Neural progenitor cell (in vitro differentiated cells): ENCODE data around the gene GTF2F2. TPM values are rescaled to one million over a fixed set of nuclear protein-coding genes. Genes with fewer than 3 reads are reported as not detected.

Source experiments
- DNase-seq: peaks from one replicate; pipeline ENCODE4 v3.0.0-alpha.2; 2016; ENCODE audit warnings: low spot score
- H2AFZ ChIP-seq: fragments of 200-600 bp; sonication (generic); replicated peaks from 2 replicates; pipeline ENCODE4 v1.6.1; 2016; ENCODE audit warnings: antibody characterized with exemption
- H3F3A ChIP-seq: fragments of 200-600 bp; sonication (generic); 2 replicates; pipeline ENCODE4 v1.6.1; 2016; ENCODE audit warnings: antibody characterized with exemption, low read depth
- H3K27ac ChIP-seq: fragments of 200-600 bp; sonication (generic); 2 replicates; pipeline ENCODE4 v1.5.1; 2016; ENCODE audit warnings: mild to moderate bottlenecking
- H3K27me3 ChIP-seq: fragments of 200-600 bp; sonication (generic); 2 replicates; pipeline ENCODE4 v1.6.1; 2016; ENCODE audit warnings: mild to moderate bottlenecking, moderate library complexity
- H3K36me3 ChIP-seq: fragments of 200-600 bp; sonication (generic); 2 replicates; pipeline ENCODE4 v1.5.1; 2016
- H3K4me1 ChIP-seq: fragments of 200-600 bp; sonication (generic); 2 replicates; pipeline ENCODE4 v1.6.1; 2016; ENCODE audit warnings: mixed run types
- H3K4me2 ChIP-seq: fragments of 200-600 bp; sonication (generic); 2 replicates; pipeline ENCODE4 v1.6.1; 2016
- H3K4me3 ChIP-seq: fragments of 200-600 bp; sonication (generic); 2 replicates; pipeline ENCODE4 v1.5.1; 2016
- H3K79me2 ChIP-seq: fragments of 200-600 bp; sonication (generic); 2 replicates; pipeline ENCODE4 v1.6.1; 2016; ENCODE audit warnings: low read depth
- H3K9ac ChIP-seq: fragments of 200-600 bp; sonication (generic); 2 replicates; pipeline ENCODE4 v1.6.1; 2016
- H3K9me3 ChIP-seq: fragments of 200-600 bp; sonication (generic); 2 replicates; pipeline ENCODE4 v1.5.1; 2016; ENCODE audit warnings: low read depth
- H4K20me1 ChIP-seq: fragments of 200-600 bp; sonication (generic); 2 replicates; pipeline ENCODE4 v1.6.1; 2016; ENCODE audit warnings: low read depth
- H3K27ac Mint-ChIP-seq: 3 replicates; pipeline ENCODE4 v1.8.0; 2021; ENCODE audit warnings: mixed read lengths
- H3K27me3 Mint-ChIP-seq: 2 replicates; pipeline ENCODE4 v1.8.0; 2022; ENCODE audit warnings: low read depth, mild to moderate bottlenecking, inconsistent platforms, moderate library complexity, mixed read lengths; ENCODE audit not compliant: insufficient read depth
- H3K36me3 Mint-ChIP-seq: 3 replicates; pipeline ENCODE4 v1.8.0; 2021; ENCODE audit warnings: mixed read lengths
- H3K4me1 Mint-ChIP-seq: 3 replicates; pipeline ENCODE4 v1.8.0; 2021; ENCODE audit warnings: mixed read lengths
- H3K4me3 Mint-ChIP-seq: 3 replicates; pipeline ENCODE4 v1.8.0; 2021; ENCODE audit warnings: mild to moderate bottlenecking, moderate library complexity, mixed read lengths
- H3K9me3 Mint-ChIP-seq: 3 replicates; pipeline ENCODE4 v1.8.0; 2020; ENCODE audit warnings: mixed read lengths
- CTCF ChIP-seq: fragments of 200-600 bp; sonication (generic); IDR thresholded peaks from 2 replicates; pipeline ENCODE4 v1.5.1; 2017; ENCODE audit warnings: antibody characterized with exemption, mild to moderate bottlenecking
- EZH2 ChIP-seq: fragments of 200-600 bp; sonication (generic); IDR thresholded peaks from 2 replicates; pipeline ENCODE4 v1.6.1; 2017; ENCODE audit warnings: antibody characterized with exemption, mild to moderate bottlenecking, moderate library complexity
- EZH2phosphoT487 ChIP-seq: fragments of 200-600 bp; sonication (generic); IDR thresholded peaks from 2 replicates; pipeline ENCODE4 v1.6.1; 2017; ENCODE audit warnings: antibody characterized with exemption
- total RNA-seq: library from RNA; depleted of rRNA; stranded (reverse); fragments of >200 nt; gene quantifications from 2 replicates; pipeline ENCODE4 v1.2.3, GENCODE V29; 2015; ENCODE audit warnings: low replicate concordance

GTF2F2 gene
- total RNA-seq, 1 donor from 2014 or later = 54.1 TPM

DNA sequence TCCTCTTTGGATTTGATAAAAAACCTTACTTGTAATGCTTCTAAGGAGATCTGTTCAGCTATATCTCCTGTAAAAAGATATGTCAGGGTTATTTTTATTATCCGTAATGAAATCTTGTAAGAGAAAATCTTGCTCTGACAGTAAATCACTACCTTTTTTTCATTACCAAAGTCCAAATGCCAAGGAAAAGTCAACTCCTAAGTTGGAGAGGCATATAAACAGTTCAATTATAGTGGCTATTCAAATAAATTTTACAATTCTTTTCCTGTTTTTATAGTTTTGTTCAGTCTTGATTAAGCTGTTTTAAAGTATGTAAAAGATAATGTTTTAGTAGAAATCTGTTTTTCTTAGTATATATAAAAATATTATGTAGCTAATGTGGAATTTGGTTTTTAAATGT is 71.6 kb downstream of the GTF2F2 start:
- no peak for DNase-seq
- H3K27me3 ChIP-seq = no peaks in the 10 kb centered on the region
- no peaks in the 10 kb centered on the region for H3K27me3 Mint-ChIP-seq

GRCh38 chr13:45194081-45194939 is 74.0 kb downstream of the GTF2F2 start:
- no peaks in the 10 kb centered on the region for H3K36me3 ChIP-seq
- Mint-ChIP-seq H3K36me3 (no peaks in the 10 kb centered on the region), H3K27me3 (no peaks in the 10 kb centered on the region), H3K9me3 (no peaks in the 10 kb centered on the region), H3K27ac (no peak overlapping the region), H3K4me3 (no peak overlapping the region), H3K4me1 (peaks cover 3% of the 10 kb centered on the region)
- TF ChIP-seq EZH2 (no peak), CTCF (peak; percentile 46), EZH2phosphoT487 (no peak)
- H3K9ac ChIP-seq = no peak overlapping the region
- H2AFZ ChIP-seq = no peak overlapping the region
- peaks cover 11% of the 10 kb centered on the region for H4K20me1 ChIP-seq
- H3K27ac ChIP-seq = no peak overlapping the region
- no peaks in the 10 kb centered on the region for H3K9me3 ChIP-seq
- peak; percentile 49 for DNase-seq
- peaks cover 17% of the 10 kb centered on the region for H3K4me1 ChIP-seq
- H3K79me2 ChIP-seq = no peaks in the 10 kb centered on the region
- no peaks in the 10 kb centered on the region for H3K27me3 ChIP-seq
- H3K4me3 ChIP-seq = no peak overlapping the region
- H3K4me2 ChIP-seq = no peak overlapping the region
- peaks cover 10% of the 10 kb centered on the region for H3F3A ChIP-seq

More for the DNA sequence above, 71.6 kb downstream of the GTF2F2 start:
- TF ChIP-seq EZH2phosphoT487 (no peak), EZH2 (no peak), CTCF (no peak)
- Histone ChIP-seq H3K27ac (no peak overlapping the region), H3K79me2 (no peaks in the 10 kb centered on the region), H3K9me3 (no peaks in the 10 kb centered on the region), H4K20me1 (peaks cover 11% of the 10 kb centered on the region), H3F3A (peaks cover 10% of the 10 kb centered on the region), H3K4me2 (no peak overlapping the region), H3K4me1 (peaks cover 17% of the 10 kb centered on the region), H2AFZ (no peak overlapping the region), H3K36me3 (no peaks in the 10 kb centered on the region), H3K9ac (no peak overlapping the region), H3K4me3 (no peak overlapping the region)
- peaks cover 5% of the 10 kb centered on the region for H3K36me3 Mint-ChIP-seq
- no peak overlapping the region for H3K27ac Mint-ChIP-seq
- no peak overlapping the region for H3K4me3 Mint-ChIP-seq
- peaks cover 3% of the 10 kb centered on the region for H3K4me1 Mint-ChIP-seq
- no peaks in the 10 kb centered on the region for H3K9me3 Mint-ChIP-seq

DNA sequence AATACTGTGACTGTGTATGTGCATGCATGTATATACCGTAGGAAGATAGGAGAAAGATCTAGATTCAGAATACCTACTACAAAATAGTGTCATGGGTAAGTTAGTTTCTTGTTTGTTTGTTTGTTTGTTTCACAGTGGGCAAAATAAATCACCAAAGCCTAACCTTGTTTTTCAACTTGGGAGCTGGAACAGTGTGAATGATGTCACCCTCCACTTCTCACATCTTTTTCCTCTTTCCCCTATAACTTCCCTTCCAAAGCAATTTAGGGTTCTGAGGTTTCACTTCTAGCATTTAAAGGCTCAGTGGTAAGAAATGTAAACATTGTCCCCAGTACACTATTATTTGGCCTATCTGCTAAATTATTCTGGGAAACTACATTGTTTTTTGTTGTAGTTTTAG is 75.1 kb downstream of the GTF2F2 start:
- Histone ChIP-seq H3F3A (peaks cover 10% of the 10 kb centered on the region), H3K79me2 (no peaks in the 10 kb centered on the region), H3K27me3 (no peaks in the 10 kb centered on the region), H3K9ac (no peak overlapping the region), H3K27ac (no peak overlapping the region), H3K9me3 (no peaks in the 10 kb centered on the region), H3K4me2 (no peak overlapping the region), H2AFZ (no peak overlapping the region), H4K20me1 (peaks cover 11% of the 10 kb centered on the region), H3K4me1 (peaks cover 17% of the 10 kb centered on the region), H3K36me3 (no peaks in the 10 kb centered on the region), H3K4me3 (no peak overlapping the region)
- Mint-ChIP-seq H3K9me3 (no peaks in the 10 kb centered on the region), H3K4me3 (no peak overlapping the region), H3K4me1 (peaks cover 3% of the 10 kb centered on the region), H3K27ac (no peak overlapping the region), H3K36me3 (no peaks in the 10 kb centered on the region), H3K27me3 (no peaks in the 10 kb centered on the region)
- TF ChIP-seq EZH2phosphoT487 (no peak), EZH2 (no peak), CTCF (no peak)
- no peak for DNase-seq
